KOPT-K1 (cell line): ENCODE results near the gene TNFRSF14.

Experiments
- H3K27ac ChIP-seq: fragments of 200-600 bp; sonication (generic); 2 replicates; pipeline ENCODE4 v1.5.1; 2016; ENCODE audit warnings: antibody characterized with exemption, mild to moderate bottlenecking, low read depth, low read length; ENCODE audit not compliant: poor library complexity, severe bottlenecking
- H3K36me3 ChIP-seq: fragments of 200-600 bp; sonication (generic); 2 replicates; pipeline ENCODE4 v1.5.1; 2017; ENCODE audit warnings: antibody characterized with exemption, mild to moderate bottlenecking, low read length, moderate library complexity; ENCODE audit not compliant: insufficient read depth
- H3K9me3 ChIP-seq: fragments of 200-600 bp; sonication (generic); 2 replicates; pipeline ENCODE4 v1.5.1; 2017; ENCODE audit warnings: antibody characterized with exemption, low read length, mild to moderate bottlenecking; ENCODE audit not compliant: insufficient read depth, poor library complexity, severe bottlenecking

The TNFRSF14 gene

DNA sequence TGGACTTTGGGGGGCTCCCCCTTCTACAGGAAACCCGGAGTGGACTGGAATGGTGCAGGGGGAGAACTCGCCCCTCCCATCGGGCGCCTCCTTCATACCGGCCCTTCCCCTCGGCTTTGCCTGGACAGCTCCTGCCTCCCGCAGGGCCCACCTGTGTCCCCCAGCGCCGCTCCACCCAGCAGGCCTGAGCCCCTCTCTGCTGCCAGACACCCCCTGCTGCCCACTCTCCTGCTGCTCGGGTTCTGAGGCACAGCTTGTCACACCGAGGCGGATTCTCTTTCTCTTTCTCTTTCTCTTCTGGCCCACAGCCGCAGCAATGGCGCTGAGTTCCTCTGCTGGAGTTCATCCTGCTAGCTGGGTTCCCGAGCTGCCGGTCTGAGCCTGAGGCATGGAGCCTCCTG is at the start of gene TNFRSF14:
TNFRSF14 (plus strand) TSS at position 95 of the 401 bp plus-strand sequence; CDS start at position 389, 294 bp downstream.
- H3K9me3 ChIP-seq = no peaks in the 10 kb centered on the region
- peak within 1 kb of the TSS; percentile 99 for H3K27ac ChIP-seq
- no peaks in the 10 kb centered on the region; the same call in 1 of the 2 replicates for H3K36me3 ChIP-seq

DNA sequence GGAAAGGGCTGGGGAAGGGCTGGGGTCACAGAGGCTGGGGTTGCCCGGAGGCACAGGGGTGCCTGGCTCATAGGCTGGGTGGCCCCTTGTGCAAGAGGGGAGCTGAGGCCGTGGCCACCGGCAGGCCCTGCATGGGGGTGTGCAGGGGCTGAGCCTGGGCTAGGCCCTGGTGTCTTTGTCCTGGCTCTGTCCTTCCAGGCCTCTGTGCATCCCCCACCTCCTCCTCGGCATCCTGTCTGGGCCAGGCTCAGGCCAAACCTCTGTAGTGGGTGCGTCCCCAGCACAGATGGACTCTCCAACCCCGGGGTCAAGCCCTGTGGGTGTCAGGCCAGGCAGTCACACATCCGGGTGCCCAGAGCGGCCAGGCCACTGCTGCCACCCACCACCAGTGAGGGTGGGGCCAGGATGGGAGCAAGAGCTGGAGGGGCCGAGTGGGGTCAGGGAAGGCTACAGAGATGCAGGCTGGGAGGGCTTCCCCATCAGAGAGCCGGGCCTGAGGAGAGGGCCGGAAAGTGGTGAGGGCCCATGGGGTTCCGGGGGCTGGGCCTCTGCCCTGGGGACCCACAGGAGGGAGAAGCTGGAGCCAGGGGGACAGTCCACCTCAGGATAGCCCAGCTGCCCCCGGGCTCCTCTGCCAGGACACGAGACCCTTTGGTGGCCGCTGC is 49.1 kb upstream of the TNFRSF14 start:
- Histone ChIP-seq H3K36me3 (peaks cover 52% of the 10 kb centered on the region), H3K9me3 (no peaks in the 10 kb centered on the region), H3K27ac (no peak overlapping the region)

DNA sequence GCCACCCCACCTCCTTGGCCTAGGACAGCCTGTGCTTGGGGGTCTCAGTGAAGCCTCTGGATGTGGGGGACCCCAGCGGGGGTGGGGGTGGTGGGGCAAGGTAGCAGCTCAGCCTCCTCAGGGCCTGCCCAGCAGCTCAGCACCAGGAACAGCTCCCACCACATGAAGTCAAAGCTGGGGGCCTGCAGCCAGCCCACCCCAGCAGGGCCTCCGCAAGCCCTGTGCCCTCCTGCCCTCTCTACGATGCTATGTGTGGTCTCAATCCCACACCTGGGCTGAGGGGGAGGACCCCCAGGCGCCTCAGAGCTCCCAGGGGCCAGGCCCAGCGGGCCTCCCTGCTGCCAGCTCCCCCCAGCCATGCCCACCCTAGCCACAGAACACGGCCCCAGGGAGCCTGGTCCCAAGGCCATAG is 48.4 kb upstream of the TNFRSF14 start:
- Histone ChIP-seq H3K36me3 (peaks cover 59% of the 10 kb centered on the region), H3K9me3 (no peaks in the 10 kb centered on the region), H3K27ac (no peak overlapping the region)

DNA sequence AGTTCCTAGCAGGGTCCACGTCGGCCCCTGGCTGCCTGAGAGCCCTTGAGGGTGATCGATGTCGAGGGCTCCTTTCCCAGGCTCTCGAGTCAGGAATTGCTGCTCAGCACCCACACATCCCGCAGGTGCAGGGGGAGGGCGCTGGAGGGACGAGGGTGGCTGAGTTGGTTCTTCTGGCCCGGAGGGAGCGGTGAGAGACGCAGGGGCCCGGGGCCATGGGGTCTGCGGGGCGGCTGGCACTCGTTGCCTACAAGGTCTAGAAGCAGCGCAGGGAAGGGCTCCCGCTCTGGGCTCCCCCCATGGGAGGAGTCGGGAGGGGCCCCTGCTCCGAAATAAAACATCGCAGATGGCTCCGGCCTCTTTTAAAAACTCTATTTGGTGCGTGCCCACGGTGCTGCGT is 48.0 kb upstream of the TNFRSF14 start:
- Histone ChIP-seq H3K9me3 (no peaks in the 10 kb centered on the region), H3K36me3 (peaks cover 63% of the 10 kb centered on the region), H3K27ac (no peak overlapping the region)

DNA sequence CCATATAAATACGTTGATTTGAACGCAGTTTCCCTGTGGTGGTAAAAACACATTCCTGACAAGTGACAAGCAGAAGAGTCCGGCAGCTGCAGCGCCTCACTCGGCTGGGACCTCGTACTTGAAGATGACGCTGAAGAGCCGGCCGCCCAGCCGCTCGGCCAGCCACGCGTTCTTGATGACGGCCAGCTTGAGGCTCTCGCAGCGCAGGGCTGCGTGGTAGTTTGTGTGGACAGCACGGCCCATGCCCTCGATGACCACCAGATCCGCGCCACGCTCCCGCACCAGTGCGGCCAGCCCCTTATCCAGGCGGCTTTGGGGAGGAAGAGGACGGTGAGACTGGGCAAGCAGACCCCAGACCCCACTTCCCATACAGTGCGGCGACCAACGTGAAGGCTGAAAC is 47.4 kb upstream of the TNFRSF14 start:
- H3K36me3 ChIP-seq = peaks cover 69% of the 10 kb centered on the region
- H3K27ac ChIP-seq = no peak overlapping the region
- no peaks in the 10 kb centered on the region for H3K9me3 ChIP-seq

DNA sequence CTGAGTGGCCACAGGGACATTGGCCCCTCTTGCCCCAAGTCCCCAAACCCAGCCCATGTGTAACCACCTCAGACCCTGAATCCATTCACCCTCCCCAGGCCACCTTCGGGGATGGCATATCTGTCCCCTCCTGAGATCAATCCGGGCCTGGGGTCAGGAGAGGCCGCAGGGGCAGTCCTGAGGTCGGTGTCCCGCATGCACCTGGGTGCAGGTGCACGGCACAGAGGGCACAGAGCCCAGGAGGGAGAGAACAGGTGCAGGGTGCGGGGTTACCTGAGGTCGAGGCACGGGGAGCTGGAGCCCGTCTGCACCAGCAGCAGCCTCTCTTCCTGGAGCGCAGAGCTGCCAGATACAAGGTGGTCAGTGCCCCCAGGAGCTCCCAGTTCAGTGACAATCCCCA is 46.6 kb upstream of the TNFRSF14 start:
- Histone ChIP-seq H3K9me3 (no peaks in the 10 kb centered on the region), H3K27ac (no peak overlapping the region), H3K36me3 (peaks cover 75% of the 10 kb centered on the region)

DNA sequence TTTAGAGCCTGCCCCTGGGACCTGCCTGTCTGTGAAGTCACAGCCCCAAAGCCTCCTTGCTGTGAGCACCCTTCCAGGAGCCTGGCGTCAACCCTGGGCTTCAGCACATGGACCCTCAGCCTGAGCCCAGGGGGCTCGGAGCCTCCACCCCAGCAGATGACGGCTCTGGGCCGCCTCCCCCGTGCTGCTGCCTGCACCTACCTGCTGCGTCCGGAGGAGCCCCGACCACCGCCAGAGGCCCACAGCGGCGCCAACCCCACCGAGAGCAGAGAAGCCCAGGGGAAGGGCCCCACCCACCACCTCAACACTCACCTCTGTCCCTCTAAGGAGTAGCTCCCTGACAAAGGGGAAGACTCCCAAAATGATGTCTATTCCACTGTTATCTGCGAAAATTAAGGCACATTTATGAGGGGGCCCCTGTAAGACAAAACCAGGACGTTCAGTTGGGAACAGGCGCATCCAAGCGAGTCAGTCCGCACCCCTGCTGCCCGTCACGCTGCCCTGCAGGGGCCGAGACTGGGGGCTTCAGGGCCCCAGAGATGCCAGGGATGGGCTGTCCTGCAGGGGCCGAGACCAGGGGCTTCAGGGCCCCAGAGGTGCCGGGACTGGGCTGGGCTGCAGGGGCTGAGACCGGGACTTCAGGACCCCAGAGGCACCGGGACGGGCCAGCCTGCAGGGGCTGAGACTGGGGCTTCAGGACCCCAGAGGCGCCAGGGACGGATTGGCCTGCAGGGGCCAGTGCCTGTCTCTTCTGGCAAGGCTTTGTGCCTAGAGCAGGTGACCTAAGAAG is 45.6 kb upstream of the TNFRSF14 start:
- H3K36me3 ChIP-seq = peaks cover 85% of the 10 kb centered on the region
- no peaks in the 10 kb centered on the region for H3K9me3 ChIP-seq
- no peak overlapping the region for H3K27ac ChIP-seq

DNA sequence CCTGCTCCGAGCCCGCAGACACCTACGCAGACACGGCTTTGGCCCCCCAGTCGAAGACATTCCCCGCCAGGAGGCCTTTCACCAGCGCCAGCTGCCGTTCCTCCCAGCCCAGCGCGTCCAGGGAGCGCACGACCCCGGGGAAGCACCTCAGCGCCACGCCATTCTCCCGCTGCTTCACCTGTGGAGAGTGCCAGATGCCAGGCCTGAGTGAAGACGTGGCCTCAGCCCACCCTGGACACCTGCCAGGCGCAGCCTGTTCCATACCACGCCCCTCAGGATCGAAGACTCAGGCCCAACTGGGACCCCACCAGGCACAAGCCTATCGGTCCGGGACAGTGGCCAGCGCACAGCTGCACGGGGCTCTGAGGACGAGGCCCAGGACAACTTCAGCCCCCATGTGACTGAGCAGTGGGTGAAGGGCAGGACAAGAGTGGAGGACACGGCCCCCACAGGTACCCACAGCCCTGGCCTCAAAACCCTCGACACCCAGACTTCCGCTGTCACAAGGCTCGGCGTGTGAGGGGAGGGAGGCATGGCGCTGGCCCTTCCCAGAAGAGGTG is 43.2 kb upstream of the TNFRSF14 start:
- no peak overlapping the region for H3K27ac ChIP-seq
- no peaks in the 10 kb centered on the region for H3K9me3 ChIP-seq
- peaks cover 97% of the 10 kb centered on the region for H3K36me3 ChIP-seq

DNA sequence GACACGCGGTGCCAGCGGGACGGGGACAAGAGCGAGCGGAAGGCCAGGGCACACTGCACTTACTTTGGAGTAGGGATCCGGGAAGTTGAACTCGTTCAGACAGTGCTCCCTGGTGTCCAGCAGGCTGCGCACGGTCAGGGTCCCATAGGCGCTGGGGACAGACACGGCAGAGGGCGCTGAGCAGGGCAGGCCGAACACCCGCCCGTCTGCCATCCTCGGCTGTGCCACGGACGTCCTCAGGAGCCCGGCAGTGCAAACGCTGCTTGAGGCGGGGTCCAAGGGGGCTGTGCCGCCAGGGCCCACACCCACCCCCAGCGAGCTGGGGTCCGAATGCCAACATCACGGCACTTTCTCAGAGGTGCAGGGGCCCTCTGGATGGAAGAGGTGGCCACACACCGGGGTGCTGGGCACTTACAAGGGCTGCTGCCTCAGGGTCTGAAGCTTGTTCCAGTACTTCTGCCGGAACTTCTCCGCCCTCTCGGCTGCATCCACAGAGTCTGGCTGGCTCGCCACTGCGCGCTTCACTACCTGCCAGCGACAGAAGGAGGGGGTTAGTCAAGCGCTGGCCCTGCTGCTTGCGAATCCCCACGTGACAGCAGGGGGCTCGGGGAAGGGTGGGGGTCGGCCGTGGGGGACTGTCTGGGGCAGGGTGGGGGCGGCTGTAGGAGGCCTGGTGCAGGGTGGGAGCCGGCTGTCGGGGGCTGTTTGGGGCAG is 42.1 kb upstream of the TNFRSF14 start:
- Histone ChIP-seq H3K36me3 (peaks cover 98% of the 10 kb centered on the region), H3K27ac (no peak overlapping the region)

DNA sequence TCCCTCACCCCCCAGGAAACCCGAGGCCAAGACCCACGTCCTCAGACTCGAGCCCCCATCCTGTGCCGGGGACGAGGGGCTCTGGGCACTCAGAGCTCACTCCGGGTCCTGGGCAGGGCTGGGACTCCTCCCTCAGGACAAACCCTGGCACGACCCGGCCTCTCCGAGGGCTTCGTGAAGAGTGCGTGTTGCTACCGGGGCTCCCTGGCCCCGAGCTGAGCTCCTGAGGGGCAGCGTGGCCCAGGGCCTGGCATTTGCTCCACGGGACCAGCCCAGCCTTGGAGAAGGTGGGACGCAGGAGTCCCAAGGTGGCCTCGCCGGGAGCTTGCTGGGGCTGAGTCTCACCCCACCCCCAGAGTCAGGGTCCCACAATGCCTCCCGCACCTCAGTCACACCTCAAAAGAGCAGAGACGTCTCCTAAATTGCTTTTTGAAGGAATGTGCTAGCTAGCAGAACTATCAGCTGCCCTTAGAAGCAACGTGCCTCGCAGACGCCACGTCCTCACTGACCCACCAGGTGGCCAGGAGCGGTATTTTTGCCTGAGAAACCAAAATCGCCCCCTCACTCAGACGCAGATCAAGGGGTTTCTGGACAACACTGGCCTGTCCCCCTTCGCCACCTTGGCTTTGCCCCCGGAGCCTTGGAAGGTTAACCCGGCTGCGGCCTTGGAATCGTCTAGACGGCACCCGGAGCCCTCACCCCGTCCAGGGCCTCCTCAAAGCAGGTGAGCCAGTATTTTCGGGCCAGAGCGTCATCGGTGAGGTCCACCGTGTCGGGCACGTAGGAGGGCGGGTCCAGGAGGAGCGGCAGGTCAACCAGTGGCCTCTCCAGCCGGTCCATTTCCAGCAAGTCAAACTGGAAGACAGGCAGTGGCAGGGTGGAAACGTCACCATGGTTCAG is 41.1 kb upstream of the TNFRSF14 start:
- Histone ChIP-seq H3K27ac (no peak overlapping the region), H3K9me3 (no peaks in the 10 kb centered on the region)

More for the DNA sequence above, 42.1 kb upstream of the TNFRSF14 start:
- no peaks in the 10 kb centered on the region for H3K9me3 ChIP-seq

DNA sequence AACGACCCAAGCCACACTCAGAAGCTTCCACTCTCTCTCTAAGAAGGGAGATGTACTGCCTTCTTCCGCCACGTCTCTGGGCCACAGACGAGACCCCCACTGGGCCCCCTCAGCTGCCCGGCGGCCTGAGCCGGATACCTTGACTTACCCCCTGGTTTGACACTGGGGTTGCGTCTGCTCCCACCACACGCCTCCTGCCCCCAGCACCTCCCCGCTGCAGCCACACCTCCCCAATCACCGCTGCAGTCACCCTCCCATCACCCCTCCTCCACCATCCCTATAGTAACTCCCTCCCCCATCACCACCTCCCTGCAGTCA is 40.4 kb upstream of the TNFRSF14 start:
- H3K36me3 ChIP-seq = peaks cover 97% of the 10 kb centered on the region
- H3K9me3 ChIP-seq = no peaks in the 10 kb centered on the region
- no peak overlapping the region for H3K27ac ChIP-seq

More for the DNA sequence above, 41.1 kb upstream of the TNFRSF14 start:
- H3K36me3 ChIP-seq = peaks cover 98% of the 10 kb centered on the region

DNA sequence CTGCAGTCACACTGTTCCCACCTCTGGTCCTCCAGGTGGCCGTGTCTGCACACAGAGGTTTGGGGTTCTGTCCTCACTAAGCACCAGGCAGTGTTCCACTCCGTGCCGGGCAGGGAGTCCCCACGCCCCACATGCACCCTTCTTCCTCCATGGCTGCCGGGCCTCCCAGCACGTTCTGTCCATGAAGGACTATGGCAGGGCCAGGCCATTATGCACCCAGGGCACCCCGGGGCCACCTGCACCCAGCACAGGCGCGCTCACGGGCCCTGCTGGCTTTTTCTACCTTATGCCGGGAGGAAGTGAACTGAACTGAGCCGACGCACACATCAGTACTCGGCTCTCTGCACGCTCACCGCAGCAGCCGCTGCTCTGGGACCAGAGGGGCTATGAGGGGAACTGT is 40.0 kb upstream of the TNFRSF14 start:
- no peaks in the 10 kb centered on the region for H3K9me3 ChIP-seq
- H3K36me3 ChIP-seq = peaks cover 97% of the 10 kb centered on the region
- H3K27ac ChIP-seq = no peak overlapping the region

DNA sequence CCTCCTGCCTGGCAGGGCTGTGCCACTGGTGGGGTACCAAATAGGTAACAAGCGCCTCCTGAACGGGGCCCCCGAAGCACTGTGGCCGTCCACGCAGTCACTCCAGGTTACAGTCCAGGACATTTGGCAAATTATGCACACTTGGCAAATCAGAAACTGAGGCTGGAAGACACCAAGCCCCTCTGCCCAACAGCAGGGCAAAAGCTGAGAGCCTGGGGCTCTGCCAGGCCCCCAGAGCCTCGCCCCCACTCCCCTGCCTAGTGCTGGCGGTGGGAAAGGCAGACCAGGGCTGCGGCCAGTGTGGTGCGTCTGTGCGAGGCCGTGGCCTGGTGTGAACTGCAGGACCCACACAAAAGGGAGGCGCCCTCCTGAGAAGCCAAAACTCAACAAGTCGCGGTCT is 39.2 kb upstream of the TNFRSF14 start:
- H3K36me3 ChIP-seq = peaks cover 97% of the 10 kb centered on the region

DNA sequence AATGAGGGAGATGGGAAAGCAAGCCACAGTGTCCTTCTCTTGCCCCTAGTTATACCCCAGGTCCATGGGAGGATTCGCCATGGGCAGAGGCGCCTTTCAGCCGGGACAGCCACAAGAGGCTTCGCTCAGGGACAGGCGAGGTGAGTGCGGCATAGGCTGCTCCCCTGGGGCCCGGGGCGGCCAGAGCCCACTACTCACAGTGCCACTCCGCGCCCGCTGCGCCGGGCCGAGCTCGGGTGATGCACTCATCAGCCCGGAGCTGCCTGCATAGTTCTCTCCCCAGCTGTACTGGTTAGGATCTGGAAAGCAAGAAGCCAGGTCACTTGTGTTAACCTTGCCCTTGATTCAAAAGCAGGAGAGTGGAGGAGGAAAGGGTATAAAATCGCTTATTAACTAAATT is 38.2 kb upstream of the TNFRSF14 start:
- H3K9me3 ChIP-seq = no peaks in the 10 kb centered on the region
- H3K36me3 ChIP-seq = peaks cover 95% of the 10 kb centered on the region
- H3K27ac ChIP-seq = no peak overlapping the region

More for the DNA sequence above, 39.2 kb upstream of the TNFRSF14 start:
- Histone ChIP-seq H3K9me3 (no peaks in the 10 kb centered on the region), H3K27ac (no peak overlapping the region)
